A673 (cell line): ENCODE results near the gene ERP27.

Experiments
- CTCF ChIP-seq: fragments of 300-800, 200-600 bp; sonication (generic); conservative IDR thresholded peaks from 2 replicates; pipeline ENCODE4 v1.5.1; 2017; ENCODE audit warnings: low read depth, mild to moderate bottlenecking, antibody characterized with exemption, low read length, moderate library complexity, mixed read lengths
- EZH2 ChIP-seq: fragments of 200-600 bp; sonication (generic); IDR thresholded peaks from 2 replicates; pipeline ENCODE4 v1.6.1; 2017; ENCODE audit warnings: borderline replicate concordance, low read depth, mild to moderate bottlenecking, mixed read lengths, antibody characterized with exemption, low read length; ENCODE audit not compliant: poor library complexity, severe bottlenecking

- no peak for TF ChIP-seq CTCF
- no peak for TF ChIP-seq EZH2
Observed at GRCh38 chr12:14956905-14957304, 18.6 kb upstream of the ERP27 start.
